ENCODE data around the gene PTPRD.
A peak's percentile ranks its signal among the peaks of the same experiment; 100 is the strongest.

The PTPRD gene

DNA sequence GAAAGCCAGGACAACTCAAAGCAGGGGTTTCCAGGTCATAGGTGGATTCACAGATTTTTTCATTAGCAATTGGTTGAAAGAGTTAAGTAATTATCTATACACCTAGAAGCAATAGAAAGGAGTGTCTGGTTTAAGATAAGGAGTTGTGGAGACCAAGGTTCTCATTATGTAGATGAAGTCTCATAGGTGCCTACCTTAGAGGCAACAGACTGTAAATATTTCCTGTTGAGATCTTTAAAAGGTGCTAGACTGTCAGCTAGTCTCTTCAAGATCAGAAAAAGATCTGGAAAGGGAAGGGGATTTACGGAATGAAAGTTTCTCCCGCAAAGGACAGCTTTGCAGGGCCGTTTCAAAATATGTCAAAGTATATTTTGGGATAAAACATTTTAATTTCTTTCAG is 603.4 kb downstream of the PTPRD start:
- no peak overlapping the region for H3K4me3 ChIP-seq (ENCODE audit: low read length)
- no peak for DNase-seq (ENCODE audit: low read depth, low spot score)

GRCh38 chr9:10008101-10008799 is 604.6 kb downstream of the PTPRD start:
- H3K4me3 ChIP-seq (ENCODE audit: low read length), result no peak overlapping the region
- DNase-seq (ENCODE audit: low read depth, low spot score), result no peak

- DNase-seq (ENCODE audit: low read depth, low spot score), result no peak
- H3K4me3 ChIP-seq (ENCODE audit: low read length), result no peak overlapping the region
These were observed 605.4 kb downstream of the PTPRD start for GRCh38 chr9:10007356-10007755.

DNA sequence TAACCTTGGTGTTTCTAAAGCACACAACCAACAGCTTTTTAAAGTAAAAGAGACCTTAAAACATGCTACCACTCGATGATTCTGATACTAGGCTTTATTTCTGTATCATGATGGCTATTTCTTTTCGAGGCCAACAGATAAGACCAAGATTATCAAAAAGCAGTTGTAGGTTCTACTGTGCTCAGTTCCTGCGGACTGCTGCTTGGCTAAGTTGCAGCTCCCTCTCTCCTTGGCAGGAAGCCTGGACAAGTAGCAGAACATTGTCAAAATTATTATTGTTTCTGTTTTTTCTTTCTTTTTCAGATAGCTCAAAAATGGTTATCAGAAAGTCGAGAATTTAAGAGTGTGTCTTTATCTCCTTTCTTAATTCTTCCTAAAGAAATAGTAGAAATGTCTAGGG is 607.6 kb downstream of the PTPRD start:
- no peak overlapping the region for H3K4me3 ChIP-seq (ENCODE audit: low read length)
- no peak for DNase-seq (ENCODE audit: low read depth, low spot score)

GRCh38 chr9:10003047-10003446 is 609.8 kb downstream of the PTPRD start:
- DNase-seq (ENCODE audit: low read depth, low spot score), result no peak
- no peak overlapping the region for H3K4me3 ChIP-seq (ENCODE audit: low read length)

- DNase-seq (ENCODE audit: low read depth, low spot score), result no peak
- H3K4me3 ChIP-seq (ENCODE audit: low read length), result no peak overlapping the region
These were observed 612.1 kb downstream of the PTPRD start for GRCh38 chr9:10000669-10001068.

DNA sequence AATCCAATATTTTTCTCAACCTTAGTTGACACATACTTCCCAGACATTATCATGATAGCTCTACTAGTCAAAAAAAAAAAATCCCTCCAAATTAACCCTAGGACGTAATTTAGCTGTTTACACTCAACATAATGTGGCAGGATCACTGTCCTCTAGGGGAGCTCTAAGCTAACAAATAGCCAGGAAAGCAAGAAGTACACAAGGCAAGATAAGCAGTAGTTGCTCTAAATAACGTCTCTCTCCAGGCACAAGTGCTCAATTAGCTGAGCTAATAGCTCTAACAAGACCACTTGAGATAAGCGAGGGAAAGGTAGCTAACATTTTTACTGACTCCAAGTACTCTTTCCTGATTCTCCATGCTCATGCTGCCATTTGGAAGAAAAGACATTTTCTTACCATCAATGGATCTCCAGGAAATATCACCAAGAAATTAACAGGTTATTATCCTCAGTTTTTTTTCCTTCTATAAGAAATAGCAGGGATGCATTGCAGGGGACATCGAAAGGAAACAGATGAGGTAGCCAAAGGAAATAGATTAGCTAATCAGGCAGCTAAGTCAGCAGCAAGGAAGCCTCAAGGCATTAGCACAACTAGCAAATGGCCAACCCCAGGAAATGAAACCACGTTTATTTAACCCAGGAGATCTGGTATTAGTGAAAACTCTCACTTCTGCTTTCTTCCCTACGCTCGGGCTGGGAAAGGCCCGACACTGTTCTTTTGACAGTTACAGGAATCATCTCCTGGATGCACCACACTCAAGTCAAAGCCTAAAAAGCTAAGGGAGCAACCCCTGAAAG is 614.1 kb downstream of the PTPRD start:
- H3K4me3 ChIP-seq (ENCODE audit: low read length), result no peak overlapping the region
- DNase-seq (ENCODE audit: low read depth, low spot score), result peak; percentile 0

GRCh38 chr9:9997585-9997984 is 615.2 kb downstream of the PTPRD start:
- DNase-seq (ENCODE audit: low read depth, low spot score), result no peak
- no peak overlapping the region for H3K4me3 ChIP-seq (ENCODE audit: low read length)

DNA sequence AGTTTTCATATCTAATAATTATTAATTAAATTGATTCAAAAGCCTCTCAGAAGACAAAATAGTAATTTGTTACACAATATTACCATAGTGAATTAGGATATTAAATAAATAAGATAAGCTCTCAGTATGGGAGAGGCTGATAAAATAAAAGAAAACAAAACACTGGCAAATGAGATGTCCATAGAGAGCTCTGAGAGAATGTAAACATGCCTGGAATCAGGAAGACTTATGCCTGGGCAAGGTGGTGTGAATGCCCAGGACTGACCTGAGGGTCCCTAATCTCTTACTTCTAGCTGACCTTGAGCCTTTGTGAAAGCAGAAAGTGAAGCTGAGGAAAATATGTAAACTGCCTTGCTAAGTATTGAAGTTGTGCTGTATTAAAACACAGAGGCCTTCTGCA is 616.5 kb downstream of the PTPRD start:
- no peak overlapping the region for H3K4me3 ChIP-seq (ENCODE audit: low read length)
- no peak for DNase-seq (ENCODE audit: low read depth, low spot score)

GRCh38 chr9:9992936-9993335 is 619.9 kb downstream of the PTPRD start:
- DNase-seq (ENCODE audit: low read depth, low spot score), result no peak
- H3K4me3 ChIP-seq (ENCODE audit: low read length), result no peak overlapping the region

DNA sequence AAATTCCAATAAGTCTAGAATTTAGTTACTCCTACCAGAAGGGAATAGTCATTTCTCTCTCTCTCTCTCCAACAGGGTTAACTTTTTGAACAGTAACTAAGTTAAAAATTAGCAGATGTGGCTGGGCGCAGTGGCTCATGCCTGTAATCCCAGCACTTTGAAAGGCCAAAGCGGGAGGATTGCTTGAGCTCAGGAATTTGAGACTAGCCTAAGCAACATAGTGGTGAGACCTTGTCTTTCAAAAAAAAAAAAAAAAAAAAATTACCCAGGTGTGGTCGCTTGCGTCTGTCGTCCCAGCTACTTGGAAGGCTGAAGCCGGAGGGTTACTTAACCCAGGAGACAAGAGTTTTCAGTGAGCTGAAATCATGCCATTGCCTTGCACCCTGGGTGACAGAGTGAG is 639.7 kb downstream of the PTPRD start:
- H3K4me3 ChIP-seq (ENCODE audit: low read length), result no peak overlapping the region
- DNase-seq (ENCODE audit: low read depth, low spot score), result no peak

GRCh38 chr9:9970514-9970913 is 642.3 kb downstream of the PTPRD start:
- no peak for DNase-seq (ENCODE audit: low read depth, low spot score)
- H3K4me3 ChIP-seq (ENCODE audit: low read length), result no peak overlapping the region

GRCh38 chr9:9963841-9964240 is 649.0 kb downstream of the PTPRD start:
- no peak overlapping the region for H3K4me3 ChIP-seq (ENCODE audit: low read length)
- no peak for DNase-seq (ENCODE audit: low read depth, low spot score)

DNA sequence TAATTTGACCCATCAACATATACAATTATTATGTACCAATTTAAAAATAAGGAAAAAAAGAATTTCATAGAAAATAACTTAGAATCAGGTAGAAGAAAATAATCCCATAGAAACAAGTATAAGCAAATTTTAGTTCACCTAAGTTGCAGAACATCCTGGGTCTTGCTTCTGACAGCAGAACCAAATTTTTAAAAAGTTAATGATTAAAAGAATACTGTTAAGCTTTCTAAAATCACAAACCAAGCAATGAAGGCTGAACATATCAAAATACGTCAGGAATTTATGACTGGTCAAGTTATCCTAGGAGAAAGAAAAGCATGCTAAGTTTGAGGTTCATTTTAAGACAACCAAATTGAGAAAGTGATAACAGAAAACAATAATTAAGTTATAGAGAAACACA is 650.9 kb downstream of the PTPRD start:
- no peak overlapping the region for H3K4me3 ChIP-seq (ENCODE audit: low read length)
- no peak for DNase-seq (ENCODE audit: low read depth, low spot score)

GRCh38 chr9:9961487-9961886 is 651.3 kb downstream of the PTPRD start:
- no peak for DNase-seq (ENCODE audit: low read depth, low spot score)
- no peak overlapping the region for H3K4me3 ChIP-seq (ENCODE audit: low read length)

DNA sequence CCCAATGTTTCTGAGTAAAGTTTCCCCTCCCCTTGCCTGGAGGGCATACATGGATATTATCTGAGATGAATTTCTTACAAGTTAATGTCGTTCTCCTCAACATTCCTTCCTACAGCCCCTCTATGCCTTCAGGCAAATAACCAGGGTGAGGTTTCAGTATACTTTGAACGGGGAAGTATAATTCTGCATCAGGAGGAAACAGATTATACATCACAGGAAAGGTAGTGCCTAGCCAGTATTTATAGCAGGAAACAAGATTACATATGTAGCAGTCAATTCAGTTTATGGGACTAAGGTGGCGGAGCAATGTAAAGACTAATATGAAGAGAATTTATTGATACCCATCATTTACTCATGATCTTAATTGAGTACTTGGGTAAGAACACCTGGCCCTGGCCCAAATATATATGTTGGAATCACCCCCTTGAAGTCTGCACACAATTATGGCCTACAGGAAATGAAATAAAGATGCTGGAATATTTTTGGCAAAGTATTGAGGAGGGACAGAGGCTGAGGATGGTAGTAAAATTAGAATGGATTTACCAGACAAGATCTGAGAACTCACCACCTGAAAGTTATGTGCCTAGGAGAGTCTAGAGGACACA is 661.1 kb downstream of the PTPRD start:
- no peak overlapping the region for H3K4me3 ChIP-seq (ENCODE audit: low read length)
- DNase-seq (ENCODE audit: low read depth, low spot score), result no peak

DNA sequence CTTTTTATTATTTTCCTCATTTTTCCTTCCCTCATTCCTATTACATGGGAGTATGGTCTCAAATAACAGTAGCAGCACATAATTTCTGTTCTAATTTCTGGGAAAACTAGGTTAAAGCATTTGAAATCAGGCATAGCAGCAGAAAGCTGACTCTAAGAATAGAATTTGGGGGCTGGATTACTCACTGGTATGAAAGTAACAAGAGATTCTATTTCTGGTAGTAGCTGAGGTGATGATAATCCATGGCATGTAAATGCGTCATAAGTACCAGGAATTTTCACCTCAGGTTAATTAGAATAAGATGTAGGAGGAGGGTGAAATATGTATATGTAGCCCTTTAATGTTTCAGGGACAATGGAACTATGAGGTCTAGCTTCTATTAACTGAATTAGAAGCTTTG is 662.0 kb downstream of the PTPRD start:
- H3K4me3 ChIP-seq (ENCODE audit: low read length), result no peak overlapping the region
- no peak for DNase-seq (ENCODE audit: low read depth, low spot score)

DNA sequence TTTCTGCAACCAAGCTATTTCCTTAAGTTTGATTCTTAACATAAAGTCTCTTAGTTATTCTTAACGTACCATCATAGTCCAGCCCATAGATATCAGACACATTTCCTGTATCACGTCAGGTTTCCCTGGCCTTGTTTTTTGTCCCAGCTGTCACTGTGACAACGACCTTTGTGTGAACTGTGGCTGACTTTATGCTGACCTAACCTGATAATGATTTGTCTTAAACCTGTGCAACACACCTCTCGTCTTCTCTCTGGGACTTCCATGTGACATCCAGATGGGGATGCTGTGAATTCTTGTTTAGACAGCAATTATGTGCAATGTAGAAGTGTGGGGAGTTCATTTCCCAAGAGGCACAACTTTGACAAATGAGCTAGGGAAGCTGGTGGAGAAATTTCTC is 662.8 kb downstream of the PTPRD start:
- DNase-seq (ENCODE audit: low read depth, low spot score), result no peak

DNA sequence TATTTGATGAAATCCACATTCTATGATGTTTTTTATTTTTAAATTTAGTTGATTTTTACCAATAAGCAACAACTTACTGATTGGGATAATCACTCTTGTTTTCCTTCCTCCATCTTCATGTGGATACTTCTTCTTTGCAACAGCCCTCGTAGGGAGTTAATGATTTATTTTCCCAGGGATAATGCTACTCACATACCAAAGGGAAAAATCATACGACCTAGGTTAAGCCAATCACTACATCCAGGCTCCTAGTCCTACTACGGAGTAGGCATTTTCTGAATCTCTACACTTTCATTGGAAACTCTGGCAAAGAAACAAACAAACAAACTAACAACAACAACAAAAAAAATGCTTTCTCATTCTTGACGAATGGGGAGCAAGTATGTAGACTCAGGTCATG is 663.4 kb downstream of the PTPRD start:
- no peak overlapping the region for H3K4me3 ChIP-seq (ENCODE audit: low read length)
- no peak for DNase-seq (ENCODE audit: low read depth, low spot score)

More for the DNA sequence above, 662.8 kb downstream of the PTPRD start:
- H3K4me3 ChIP-seq (ENCODE audit: low read length), result no peak overlapping the region

DNA sequence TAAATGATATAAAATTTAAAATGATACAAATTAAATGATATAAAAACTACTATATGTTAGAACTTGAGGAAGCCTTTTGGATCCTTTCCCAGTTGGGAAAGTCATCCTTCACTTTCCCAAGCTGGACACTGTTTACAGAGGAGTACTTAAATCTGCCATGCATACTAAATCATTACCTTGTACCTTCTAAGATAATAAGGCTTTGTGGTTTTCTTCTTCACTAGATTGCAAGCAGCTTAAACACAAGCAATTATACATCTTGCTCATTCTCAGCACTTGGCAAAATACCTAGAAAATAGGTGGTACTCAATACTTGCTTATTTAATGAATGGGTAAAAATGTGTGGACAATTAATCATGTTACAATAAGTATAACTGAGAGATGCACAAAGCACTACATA is 666.8 kb downstream of the PTPRD start:
- no peak for DNase-seq (ENCODE audit: low read depth, low spot score)
- no peak overlapping the region for H3K4me3 ChIP-seq (ENCODE audit: low read length)
